MM.1S (cell line): ENCODE data around the gene TRPM2.

Experiments
- EZH2 ChIP-seq: fragments of 300-600 bp; sonication (generic); optimal IDR thresholded peaks from 2 replicates; pipeline ENCODE3; 2017; ENCODE audit warnings: low read depth, mild to moderate bottlenecking, antibody characterized with exemption, low read length, mixed read lengths
- TF ChIP-seq, protein P1 (sequence below): fragments of 300-600 bp; sonication (generic); IDR thresholded peaks from 2 replicates; pipeline ENCODE4 v1.5.1; 2016; ENCODE audit warnings: antibody characterized with exemption, low read length, mixed read lengths

DNA sequence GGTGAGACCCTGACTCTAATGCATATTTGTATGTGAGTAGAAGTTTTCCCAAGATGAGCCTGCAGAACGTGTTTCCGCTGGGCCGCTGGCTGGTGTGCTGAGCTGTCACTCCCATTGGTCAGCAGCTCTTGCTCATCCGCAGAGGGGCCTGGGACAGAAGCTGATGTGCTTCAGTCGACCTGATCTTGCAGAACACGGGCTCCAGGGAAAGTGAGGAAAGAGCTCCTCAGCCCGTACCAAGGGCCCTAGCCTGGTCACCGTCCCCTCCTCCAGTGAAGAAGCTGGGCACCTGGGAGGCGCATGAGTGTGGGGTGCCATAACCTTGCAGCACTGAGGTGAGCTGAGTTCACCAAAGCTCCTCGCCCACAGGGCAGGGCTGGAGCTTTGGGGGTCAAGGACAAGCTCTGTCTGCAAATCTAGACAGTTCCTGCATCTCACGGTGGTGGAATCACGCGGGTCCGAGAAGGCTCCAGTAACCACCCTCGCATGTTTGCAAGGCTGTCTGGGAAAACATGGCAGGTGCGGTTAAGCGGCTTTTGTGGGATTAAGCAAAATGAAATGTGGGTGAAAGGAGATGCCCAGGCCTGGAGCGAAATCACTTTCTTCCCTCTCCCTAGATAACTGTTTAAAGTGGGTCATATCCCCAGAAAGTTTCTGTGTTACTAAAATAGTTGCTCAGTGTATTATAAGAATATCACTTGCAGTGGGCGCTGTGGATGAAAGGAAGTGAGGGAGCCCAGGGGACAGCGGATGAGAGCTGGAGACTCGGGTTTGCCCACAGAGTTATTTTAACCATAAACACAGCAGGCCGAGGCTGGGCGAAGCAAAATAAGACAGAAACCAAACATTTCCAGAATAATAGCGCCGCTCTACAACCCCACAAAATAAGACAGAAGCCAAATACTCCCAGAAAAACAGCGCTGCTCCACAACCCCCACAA, 68.8 kb downstream of the TRPM2 start:
- no peak for TF ChIP-seq EZH2
- TF ChIP-seq, protein P1, sequence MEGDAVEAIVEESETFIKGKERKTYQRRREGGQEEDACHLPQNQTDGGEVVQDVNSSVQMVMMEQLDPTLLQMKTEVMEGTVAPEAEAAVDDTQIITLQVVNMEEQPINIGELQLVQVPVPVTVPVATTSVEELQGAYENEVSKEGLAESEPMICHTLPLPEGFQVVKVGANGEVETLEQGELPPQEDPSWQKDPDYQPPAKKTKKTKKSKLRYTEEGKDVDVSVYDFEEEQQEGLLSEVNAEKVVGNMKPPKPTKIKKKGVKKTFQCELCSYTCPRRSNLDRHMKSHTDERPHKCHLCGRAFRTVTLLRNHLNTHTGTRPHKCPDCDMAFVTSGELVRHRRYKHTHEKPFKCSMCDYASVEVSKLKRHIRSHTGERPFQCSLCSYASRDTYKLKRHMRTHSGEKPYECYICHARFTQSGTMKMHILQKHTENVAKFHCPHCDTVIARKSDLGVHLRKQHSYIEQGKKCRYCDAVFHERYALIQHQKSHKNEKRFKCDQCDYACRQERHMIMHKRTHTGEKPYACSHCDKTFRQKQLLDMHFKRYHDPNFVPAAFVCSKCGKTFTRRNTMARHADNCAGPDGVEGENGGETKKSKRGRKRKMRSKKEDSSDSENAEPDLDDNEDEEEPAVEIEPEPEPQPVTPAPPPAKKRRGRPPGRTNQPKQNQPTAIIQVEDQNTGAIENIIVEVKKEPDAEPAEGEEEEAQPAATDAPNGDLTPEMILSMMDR = no peak
